Activated CD4-positive, alpha-beta memory T cell treated with anti-CD3 and anti-CD28 coated beads, Interleukin-2, amount 10 ng/mL, durations not matched to agents 7 days and 5 days (primary cell): ENCODE measurements around the gene KCNMA1. TPM values are rescaled to one million over a fixed set of nuclear protein-coding genes. Genes with fewer than 3 reads are reported as not detected.
"Not testable (repeated sequence)": the region's sequence is repeated elsewhere in the genome, so short reads cannot be mapped to it uniquely, and the experiment has no call there.

ENCODE experiments used
- CTCF ChIA-PET: fragments of 350-600 bp; sonication (Branson Sonifier 250); formaldehyde crosslinking; loops from one replicate; lab custom pipeline; 2021; ENCODE audit warnings: antibody characterized with exemption, inconsistent platforms; lab: Charles Lee
- POLR2A ChIA-PET: fragments of 350-600 bp; sonication (Branson Sonifier 250); formaldehyde crosslinking; loops from one replicate; lab custom pipeline; 2021; ENCODE audit warnings: antibody characterized with exemption; lab: Charles Lee
- DNase-seq: peaks from one replicate; pipeline ENCODE4 v3.0.0-alpha.2; 2020
- H3K27ac Mint-ChIP-seq: one replicate; pipeline ENCODE4 v1.8.0; 2021; ENCODE audit warnings: mild to moderate bottlenecking, mixed read lengths
- H3K27me3 Mint-ChIP-seq: one replicate; pipeline ENCODE4 v1.8.0; 2021; ENCODE audit warnings: mixed read lengths
- H3K36me3 Mint-ChIP-seq: one replicate; pipeline ENCODE4 v1.8.0; 2021; ENCODE audit warnings: low read depth, mixed read lengths
- H3K4me1 Mint-ChIP-seq: one replicate; pipeline ENCODE4 v1.8.0; 2021; ENCODE audit warnings: mixed read lengths
- H3K4me3 Mint-ChIP-seq: one replicate; pipeline ENCODE4 v1.8.0; 2021; ENCODE audit warnings: mild to moderate bottlenecking, mixed read lengths
- H3K9me3 Mint-ChIP-seq: one replicate; pipeline ENCODE4 v1.8.0; 2021; ENCODE audit warnings: mixed read lengths
- total RNA-seq, 2 experiments: library from RNA; stranded (reverse); gene quantifications; one replicate each; pipeline ENCODE4 v1.2.3, GENCODE V29; 2021

KCNMA1 gene
- total RNA-seq, 2 experiments from 2014 or later, result 0.25 to 0.38 TPM

DNA sequence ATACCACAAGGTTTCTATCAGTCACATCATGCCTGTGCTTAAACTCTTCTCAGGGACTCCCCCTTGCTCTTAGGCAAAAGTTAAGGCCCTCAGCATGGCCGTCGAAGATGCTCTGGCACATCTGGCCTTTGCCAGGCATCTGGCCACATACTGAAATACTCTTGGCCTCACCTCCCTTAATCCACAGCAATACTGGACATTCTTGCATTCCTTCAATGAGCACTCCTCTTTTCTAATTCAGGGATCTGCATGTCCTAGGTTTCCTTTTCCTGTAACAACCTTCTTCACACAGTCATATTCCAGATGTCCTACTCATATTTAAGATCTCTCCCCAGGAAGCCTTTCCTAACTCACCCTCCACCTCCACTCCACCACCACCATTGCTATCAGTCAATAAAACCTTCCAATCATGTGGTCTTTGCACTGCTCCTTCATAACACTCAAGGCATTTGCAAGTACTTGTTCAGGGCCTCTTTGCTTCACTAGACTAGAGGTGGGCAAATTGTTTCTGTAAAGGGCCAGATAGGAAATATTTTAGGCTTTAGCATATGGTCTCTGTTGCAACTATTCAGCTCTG is 216.6 kb downstream of the KCNMA1 start:
- H3K4me3 Mint-ChIP-seq, result no peak overlapping the region
- H3K36me3 Mint-ChIP-seq, result no peaks in the 10 kb centered on the region
- no peaks in the 10 kb centered on the region for H3K4me1 Mint-ChIP-seq
- H3K27ac Mint-ChIP-seq, result no peak overlapping the region
- ChIA-PET POLR2A (no interaction called here), CTCF (no interaction called here)
- no peak for DNase-seq
- no peaks in the 10 kb centered on the region for H3K27me3 Mint-ChIP-seq
- H3K9me3 Mint-ChIP-seq, result no peaks in the 10 kb centered on the region

DNA sequence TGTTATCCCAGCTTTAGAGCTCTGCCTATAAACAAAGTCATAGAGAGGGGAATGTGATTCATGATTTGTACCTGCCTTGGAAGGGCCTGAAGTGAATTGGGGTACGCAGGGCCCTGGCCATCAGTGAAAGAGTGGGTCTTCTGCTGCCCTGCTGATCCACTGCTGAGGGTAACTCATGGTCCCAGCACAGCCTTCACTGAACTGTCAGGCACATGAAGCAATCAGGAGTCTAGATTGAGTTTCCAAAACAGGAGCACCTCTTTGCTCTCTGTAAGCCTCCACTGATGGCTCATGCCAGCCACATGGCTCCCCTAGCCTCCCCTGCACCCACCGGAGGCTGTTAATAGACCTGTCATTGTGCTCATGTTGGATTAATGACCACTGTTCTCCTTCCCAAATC is 217.6 kb downstream of the KCNMA1 start:
- ChIA-PET POLR2A (no interaction called here), CTCF (no interaction called here)
- DNase-seq, result no peak
- H3K9me3 Mint-ChIP-seq, result no peaks in the 10 kb centered on the region
- H3K4me1 Mint-ChIP-seq, result no peaks in the 10 kb centered on the region
- no peaks in the 10 kb centered on the region for H3K36me3 Mint-ChIP-seq
- H3K4me3 Mint-ChIP-seq, result no peak overlapping the region
- H3K27ac Mint-ChIP-seq, result no peak overlapping the region
- H3K27me3 Mint-ChIP-seq, result no peaks in the 10 kb centered on the region

DNA sequence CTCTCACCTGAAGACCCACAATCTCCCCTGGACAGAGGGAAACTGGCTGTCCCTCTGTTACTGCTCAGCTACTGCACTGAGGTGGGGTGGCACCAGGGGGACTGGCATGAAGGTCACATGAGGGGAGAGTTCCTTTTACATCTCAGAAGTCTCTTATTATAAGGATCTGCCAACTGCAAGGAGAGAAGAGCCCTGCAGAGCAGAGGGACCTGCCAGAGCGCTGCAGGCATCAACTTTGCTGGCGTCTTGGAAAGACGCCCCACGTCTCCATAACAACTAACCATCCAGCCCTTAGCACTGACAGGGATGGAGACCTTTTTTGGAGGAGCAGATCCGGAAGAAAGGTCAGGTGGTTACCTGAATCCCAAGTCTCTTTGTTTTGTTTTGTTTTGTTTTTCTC is 218.6 kb downstream of the KCNMA1 start:
- CTCF ChIA-PET, result no interaction called here
- no peaks in the 10 kb centered on the region for H3K36me3 Mint-ChIP-seq

DNA sequence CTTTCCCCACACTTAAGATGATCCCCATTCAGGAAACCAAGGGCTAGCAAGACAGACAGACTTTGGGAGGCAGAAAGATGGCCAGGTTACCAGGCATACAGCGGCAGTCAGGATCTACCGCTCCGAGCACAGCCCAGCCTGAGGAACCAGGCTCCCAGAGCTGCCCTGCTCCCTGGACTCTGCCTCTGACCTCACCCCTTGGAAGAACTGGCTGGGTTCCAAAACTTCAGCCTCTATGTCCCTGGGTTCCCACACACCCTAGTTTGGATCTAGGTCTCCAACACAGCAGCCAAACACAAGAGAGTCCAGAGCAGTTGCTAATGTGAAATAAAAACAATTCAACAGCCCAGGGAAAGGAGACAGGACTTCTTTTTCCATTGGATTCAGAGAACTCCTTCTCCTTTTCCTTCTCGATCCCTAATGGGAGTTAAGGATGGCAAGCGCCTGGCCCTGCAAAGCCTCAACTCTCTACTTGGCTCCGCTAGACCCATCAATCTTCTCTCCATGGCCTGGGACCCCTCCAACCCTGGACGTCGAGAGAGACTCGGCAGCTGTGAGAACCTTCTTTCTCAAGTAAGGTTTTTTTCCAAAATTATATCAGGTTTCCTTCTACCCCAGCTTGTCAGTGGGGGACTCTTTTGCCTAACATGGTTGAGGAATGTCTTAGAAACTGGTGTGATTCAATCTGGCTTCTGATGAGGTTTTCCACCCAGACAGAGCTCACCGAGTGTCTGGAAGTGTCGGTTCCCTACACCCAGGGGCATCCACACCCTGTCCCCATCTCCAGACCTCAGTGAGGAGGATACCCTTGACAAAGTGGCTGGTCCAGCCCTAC is 219.6 kb downstream of the KCNMA1 start:
- POLR2A ChIA-PET, result no interaction called here
- no peaks in the 10 kb centered on the region for H3K27me3 Mint-ChIP-seq
- DNase-seq, result no peak
- no peaks in the 10 kb centered on the region for H3K4me1 Mint-ChIP-seq
- CTCF ChIA-PET, result no interaction called here
- H3K27ac Mint-ChIP-seq, result no peak overlapping the region
- no peak overlapping the region for H3K4me3 Mint-ChIP-seq
- no peaks in the 10 kb centered on the region for H3K36me3 Mint-ChIP-seq
- H3K9me3 Mint-ChIP-seq, result no peaks in the 10 kb centered on the region

More for the DNA sequence above, 218.6 kb downstream of the KCNMA1 start:
- POLR2A ChIA-PET, result no interaction called here
- DNase-seq, result no peak
- Mint-ChIP-seq H3K4me3 (no peak overlapping the region), H3K27me3 (no peaks in the 10 kb centered on the region), H3K4me1 (no peaks in the 10 kb centered on the region), H3K27ac (no peak overlapping the region), H3K9me3 (no peaks in the 10 kb centered on the region)

DNA sequence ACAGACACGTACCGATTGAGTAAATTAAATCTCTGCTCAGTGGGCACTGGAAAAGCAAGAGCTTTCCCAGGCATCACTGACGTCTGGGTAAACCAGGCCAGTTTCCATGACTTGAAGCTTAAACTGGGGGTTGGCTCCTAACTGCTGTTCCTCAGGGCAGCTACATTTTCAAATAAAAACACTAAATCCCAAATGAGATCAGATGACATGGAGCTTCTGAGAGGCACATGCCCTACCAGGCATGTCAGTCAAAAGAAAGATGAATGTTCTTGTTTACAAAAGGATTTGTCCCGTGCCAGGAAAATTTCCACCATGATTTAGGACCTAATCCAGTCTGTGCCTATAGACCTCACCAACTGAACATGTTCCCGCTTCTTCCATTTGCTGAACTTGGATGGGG is 220.2 kb downstream of the KCNMA1 start:
- no peaks in the 10 kb centered on the region for H3K27me3 Mint-ChIP-seq
- H3K4me1 Mint-ChIP-seq, result no peaks in the 10 kb centered on the region
- no peaks in the 10 kb centered on the region for H3K36me3 Mint-ChIP-seq
- H3K9me3 Mint-ChIP-seq, result no peaks in the 10 kb centered on the region
- no peak overlapping the region for H3K27ac Mint-ChIP-seq
- no peak for DNase-seq
- no peak overlapping the region for H3K4me3 Mint-ChIP-seq
- ChIA-PET POLR2A (no interaction called here), CTCF (no interaction called here)

DNA sequence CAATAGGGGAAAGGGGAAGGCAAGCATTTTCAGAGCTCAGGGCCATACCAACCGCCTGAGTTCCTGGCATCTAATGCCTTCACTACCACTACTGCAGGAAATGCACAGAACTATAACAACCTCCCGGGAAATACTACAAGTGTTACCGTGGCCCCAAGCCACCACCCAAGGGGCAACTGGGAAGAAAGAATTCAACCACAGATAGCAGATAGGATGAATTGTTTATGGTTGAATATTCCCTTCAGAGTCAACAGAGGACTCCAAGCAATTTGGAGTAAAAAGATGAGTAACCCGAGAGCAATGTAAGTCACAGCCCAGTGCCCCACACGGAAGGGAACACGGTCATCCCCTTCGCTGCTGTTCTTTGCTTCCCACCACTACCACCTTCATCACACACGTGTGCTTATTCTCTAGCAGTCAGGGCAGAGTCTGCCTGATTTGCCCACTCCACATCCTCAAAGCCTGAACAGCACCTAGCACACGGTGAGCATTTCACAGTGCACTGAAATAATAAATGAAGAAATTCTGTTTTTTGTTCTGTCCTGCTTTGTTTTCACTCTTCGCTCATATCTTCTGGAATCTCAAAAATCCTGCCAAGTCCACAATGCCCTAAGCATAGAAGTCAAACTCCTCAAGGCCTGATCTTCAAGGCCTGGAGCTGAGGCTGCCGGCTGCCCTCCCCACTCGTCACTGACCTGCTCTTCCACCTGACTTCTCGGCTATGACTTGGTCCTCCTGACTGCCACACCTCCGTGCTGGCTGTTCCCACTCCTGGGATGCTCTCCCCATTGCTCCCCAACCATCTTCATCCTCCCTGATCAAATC is 221.1 kb downstream of the KCNMA1 start:
- no peak for DNase-seq
- ChIA-PET CTCF (no interaction called here), POLR2A (no interaction called here)
- Mint-ChIP-seq H3K27ac (no peak overlapping the region), H3K4me3 (no peak overlapping the region), H3K9me3 (no peaks in the 10 kb centered on the region), H3K36me3 (no peaks in the 10 kb centered on the region), H3K4me1 (no peaks in the 10 kb centered on the region), H3K27me3 (no peaks in the 10 kb centered on the region)

DNA sequence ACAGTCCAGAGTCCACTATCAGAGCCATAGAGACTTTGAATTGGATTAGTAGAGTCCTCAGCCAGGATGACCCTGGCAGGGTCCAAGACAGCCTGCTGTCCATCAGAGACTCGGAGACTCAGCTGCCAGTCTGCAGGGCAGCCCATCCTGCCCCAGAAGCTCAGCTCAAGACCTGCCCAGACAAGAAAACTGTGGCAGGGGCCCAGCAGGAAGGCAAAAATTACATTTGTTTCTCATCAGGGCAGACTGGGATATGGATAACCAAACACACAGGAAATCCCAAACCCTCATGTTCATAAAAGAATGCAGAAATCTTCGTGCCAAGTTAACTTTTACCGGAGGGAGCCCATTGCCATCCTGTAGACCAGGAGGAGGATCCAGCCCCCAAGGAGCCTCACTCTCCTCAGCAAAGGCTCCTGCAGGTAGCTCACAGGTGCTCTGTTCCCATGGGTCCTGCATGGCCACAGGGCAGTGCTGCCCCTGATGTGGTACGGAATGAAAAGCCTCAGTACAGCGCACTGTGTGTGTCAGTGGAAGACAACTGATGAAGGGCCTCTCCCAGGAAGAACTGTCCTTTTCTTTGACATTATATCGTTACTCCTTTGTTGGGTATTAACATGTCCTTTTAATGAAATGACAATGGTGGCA is 222.2 kb downstream of the KCNMA1 start:
- CTCF ChIA-PET, result no interaction called here
- H3K36me3 Mint-ChIP-seq, result no peaks in the 10 kb centered on the region
- no peak overlapping the region for H3K4me3 Mint-ChIP-seq
- H3K27me3 Mint-ChIP-seq, result no peaks in the 10 kb centered on the region
- POLR2A ChIA-PET, result no interaction called here
- no peaks in the 10 kb centered on the region for H3K4me1 Mint-ChIP-seq
- no peak for DNase-seq
- H3K9me3 Mint-ChIP-seq, result no peaks in the 10 kb centered on the region
- H3K27ac Mint-ChIP-seq, result no peak overlapping the region

DNA sequence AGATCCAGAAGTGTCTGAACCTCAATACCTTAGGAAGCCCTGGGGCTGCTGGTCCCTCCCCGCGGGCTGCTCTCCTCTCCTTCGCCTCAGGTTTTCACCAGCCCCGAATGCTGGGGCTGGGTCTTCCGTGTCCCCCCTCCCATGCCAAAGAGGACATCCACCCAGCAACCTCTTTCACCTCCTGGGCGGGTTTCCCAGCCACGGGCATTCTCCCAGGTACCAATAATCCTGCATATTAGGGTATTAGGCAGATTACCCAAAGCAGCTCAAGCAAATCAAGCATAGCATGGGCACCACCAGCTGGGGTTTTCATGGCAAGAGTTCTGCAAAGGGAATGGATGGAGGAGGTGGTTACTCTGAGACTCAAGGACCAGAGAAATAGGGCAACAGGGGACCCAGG is 224.4 kb downstream of the KCNMA1 start:
- Mint-ChIP-seq H3K9me3 (no peaks in the 10 kb centered on the region), H3K27ac (no peak overlapping the region), H3K4me1 (no peaks in the 10 kb centered on the region), H3K36me3 (no peaks in the 10 kb centered on the region), H3K27me3 (no peaks in the 10 kb centered on the region), H3K4me3 (no peak overlapping the region)
- CTCF ChIA-PET, result no interaction called here
- POLR2A ChIA-PET, result no interaction called here
- DNase-seq, result no peak

DNA sequence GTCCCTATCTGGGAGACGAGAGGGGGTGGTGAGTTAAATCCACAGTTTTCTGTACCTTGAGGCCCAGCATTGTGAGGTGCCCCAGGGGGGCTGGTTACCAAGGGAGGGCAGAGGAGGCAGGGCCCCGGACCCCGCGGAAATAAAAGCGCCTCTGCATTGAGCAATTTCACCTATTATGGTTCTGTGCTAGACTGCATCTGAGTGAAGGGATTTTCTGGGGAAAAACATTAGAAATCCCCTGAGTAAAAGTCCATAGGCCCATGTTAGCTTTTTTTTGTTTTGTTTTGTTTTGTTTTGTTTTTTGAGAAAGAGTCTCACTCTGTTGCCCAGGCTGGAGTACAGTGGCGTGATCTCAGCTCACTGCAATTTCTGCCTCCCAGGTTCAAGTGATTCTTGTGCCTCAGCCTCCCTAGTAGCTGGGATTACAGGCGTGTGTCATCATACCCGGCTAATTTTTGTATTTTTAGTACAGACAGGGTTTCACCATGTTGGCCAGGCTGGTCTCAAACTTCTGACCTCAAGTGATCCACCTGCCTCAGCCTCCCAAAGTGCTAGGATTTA is 225.0 kb downstream of the KCNMA1 start:
- H3K27me3 Mint-ChIP-seq, H3K27ac Mint-ChIP-seq, POLR2A ChIA-PET, CTCF ChIA-PET, H3K4me3 Mint-ChIP-seq, H3K4me1 Mint-ChIP-seq, H3K9me3 Mint-ChIP-seq, H3K36me3 Mint-ChIP-seq, DNase-seq: not testable (repeated sequence)

DNA sequence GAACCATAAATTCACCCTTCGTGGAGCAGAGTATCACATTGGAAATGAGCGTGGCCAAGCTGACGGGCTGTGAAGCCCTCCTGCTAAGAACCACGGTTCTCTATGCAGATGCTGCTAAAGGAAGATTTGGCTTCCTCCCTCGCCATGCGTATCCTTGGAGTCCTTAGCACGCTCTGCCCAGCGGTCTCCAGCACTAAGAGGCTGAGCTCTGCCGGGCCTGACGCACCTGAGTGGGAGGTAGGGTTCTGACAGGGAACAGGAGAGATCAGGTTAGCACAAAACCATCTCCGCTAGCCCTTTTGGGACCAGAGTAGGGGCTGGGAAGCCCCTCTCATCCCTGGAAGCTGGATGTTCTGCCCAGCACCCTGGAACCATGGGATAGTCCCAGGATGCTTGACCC is 225.8 kb downstream of the KCNMA1 start:
- H3K4me3 Mint-ChIP-seq, result no peak overlapping the region
- H3K27ac Mint-ChIP-seq, result no peak overlapping the region
- POLR2A ChIA-PET, result no interaction called here
- no peaks in the 10 kb centered on the region for H3K27me3 Mint-ChIP-seq
- DNase-seq, result no peak
- H3K9me3 Mint-ChIP-seq, result no peaks in the 10 kb centered on the region
- no peaks in the 10 kb centered on the region for H3K36me3 Mint-ChIP-seq
- H3K4me1 Mint-ChIP-seq, result no peaks in the 10 kb centered on the region
- CTCF ChIA-PET, result no interaction called here

DNA sequence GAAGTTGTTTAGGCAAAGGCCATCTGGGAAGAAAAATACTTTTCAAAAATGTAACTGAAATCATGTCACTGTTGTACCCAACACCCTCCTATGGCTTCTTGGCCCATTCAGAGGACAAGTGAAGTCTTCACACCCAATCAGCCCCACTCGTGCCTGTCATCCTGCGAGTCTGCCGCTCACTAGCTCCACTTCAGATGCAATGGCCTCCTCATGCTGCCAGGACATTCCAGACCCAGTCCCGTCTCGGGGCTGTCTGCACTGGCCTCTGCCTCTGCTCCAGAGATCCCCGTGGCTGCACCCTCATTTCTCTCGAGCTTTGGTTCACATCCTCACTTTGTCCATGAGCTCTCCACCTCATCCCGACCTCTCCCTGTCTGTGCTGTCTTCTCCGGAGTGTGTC is 227.1 kb downstream of the KCNMA1 start:
- DNase-seq, result no peak
- H3K4me1 Mint-ChIP-seq, result no peaks in the 10 kb centered on the region
- no peaks in the 10 kb centered on the region for H3K27me3 Mint-ChIP-seq
- no peaks in the 10 kb centered on the region for H3K9me3 Mint-ChIP-seq
- H3K36me3 Mint-ChIP-seq, result no peaks in the 10 kb centered on the region
- ChIA-PET POLR2A (no interaction called here), CTCF (no interaction called here)
- no peak overlapping the region for H3K4me3 Mint-ChIP-seq
- no peak overlapping the region for H3K27ac Mint-ChIP-seq

DNA sequence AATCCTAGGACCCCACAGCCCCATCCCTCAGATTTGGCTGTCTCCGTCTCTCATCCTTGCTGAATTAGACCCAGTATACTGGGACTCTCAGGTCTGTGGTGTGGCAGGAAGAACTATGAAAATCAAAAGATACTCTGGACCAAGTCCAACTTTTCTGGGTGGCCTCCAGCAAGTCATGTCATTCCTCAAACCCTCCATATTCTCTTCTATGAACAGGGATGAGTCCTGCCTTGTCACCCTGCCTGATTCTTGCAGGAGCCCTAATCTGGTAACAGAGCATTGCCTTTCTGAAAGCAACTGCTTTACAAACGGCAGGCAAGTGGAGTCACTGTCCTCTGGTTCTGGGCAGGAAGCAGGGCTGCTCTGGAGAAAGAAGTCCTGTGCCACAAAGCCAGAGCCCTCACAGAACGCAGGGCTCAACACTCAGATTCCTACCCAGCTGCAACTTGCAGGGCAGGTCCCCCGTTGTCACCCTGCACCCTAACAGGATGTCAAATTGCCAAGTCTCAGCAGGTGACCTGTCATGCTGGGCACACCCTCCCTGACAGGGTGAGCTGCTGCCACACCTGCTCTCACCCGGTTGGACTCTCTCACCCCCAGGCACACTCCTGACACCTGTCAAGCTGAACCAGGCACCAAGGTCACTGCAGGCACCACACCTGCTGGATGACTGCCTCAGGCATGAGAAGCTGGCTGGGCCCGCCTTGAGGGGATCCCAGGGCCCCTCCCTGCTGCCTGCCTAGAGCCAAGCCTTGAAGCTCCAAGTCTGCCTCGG is 227.7 kb downstream of the KCNMA1 start:
- no peaks in the 10 kb centered on the region for H3K9me3 Mint-ChIP-seq
- no peak overlapping the region for H3K27ac Mint-ChIP-seq
- H3K27me3 Mint-ChIP-seq, result no peaks in the 10 kb centered on the region
- H3K4me3 Mint-ChIP-seq, result no peak overlapping the region
- POLR2A ChIA-PET, result no interaction called here
- CTCF ChIA-PET, result no interaction called here
- no peak for DNase-seq
- H3K36me3 Mint-ChIP-seq, result no peaks in the 10 kb centered on the region
- H3K4me1 Mint-ChIP-seq, result no peaks in the 10 kb centered on the region
